H7 (cell line): ENCODE measurements around the gene NAPG. TPM values are rescaled to one million over a fixed set of nuclear protein-coding genes. Genes with fewer than 3 reads are reported as not detected.
"Not testable (repeated sequence)": the region's sequence is repeated elsewhere in the genome, so short reads cannot be mapped to it uniquely, and the experiment has no call there.

Source experiments
- DNase-seq: peaks from one replicate; pipeline ENCODE4 v3.0.0; 2012
- H3K27me3 ChIP-seq: 2 replicates; pipeline ENCODE4 v1.6.0; 2011; ENCODE audit warnings: mild to moderate bottlenecking, low read length; ENCODE audit not compliant: control insufficient read depth, insufficient read depth
- H3K36me3 ChIP-seq: replicated peaks from 2 replicates; pipeline ENCODE4 v1.5.1; 2011; ENCODE audit warnings: low read length; ENCODE audit not compliant: control insufficient read depth, insufficient read depth
- H3K4me3 ChIP-seq: 2 replicates; pipeline ENCODE4 v1.5.1; 2011; ENCODE audit warnings: low read depth, mild to moderate bottlenecking, control low read depth, low read length, moderate library complexity; ENCODE audit not compliant: insufficient read depth
- total RNA-seq: library from RNA; depleted of rRNA; stranded (reverse); fragments of >200 nt; shearing (Covaris generic); gene quantifications from 2 replicates; pipeline ENCODE4 v1.2.3, GENCODE V29; 2014

Gene NAPG
- total RNA-seq, 1 experiment from 2014 or later, result 32.1 TPM

- H3K36me3 ChIP-seq, result peaks cover 8% of the 10 kb centered on the region
Measured at GRCh38 chr18:10552226-10552625, 26.4 kb downstream of the NAPG start.

GRCh38 chr18:10556251-10556650 is 30.4 kb downstream of the NAPG start:
- not testable (repeated sequence) for H3K4me3 ChIP-seq, H3K36me3 ChIP-seq, H3K27me3 ChIP-seq, DNase-seq

More at GRCh38 chr18:10552226-10552625, 26.4 kb downstream of the NAPG start:
- no peak for DNase-seq
- H3K27me3 ChIP-seq, result no peaks in the 10 kb centered on the region
- H3K4me3 ChIP-seq, result no peak overlapping the region

GRCh38 chr18:10557085-10557677 is 31.4 kb downstream of the NAPG start:
- peaks cover 3% of the 10 kb centered on the region for H3K36me3 ChIP-seq
- no peak overlapping the region for H3K4me3 ChIP-seq
- no peaks in the 10 kb centered on the region for H3K27me3 ChIP-seq

GRCh38 chr18:10558243-10558966 is 32.6 kb downstream of the NAPG start:
- Histone ChIP-seq H3K4me3 (no peak overlapping the region), H3K27me3 (no peaks in the 10 kb centered on the region)
- DNase-seq, result no peak

More at GRCh38 chr18:10557085-10557677, 31.4 kb downstream of the NAPG start:
- DNase-seq, result no peak

GRCh38 chr18:10558967-10559298 is 33.1 kb downstream of the NAPG start:
- DNase-seq, result no peak
- Histone ChIP-seq H3K36me3 (no peaks in the 10 kb centered on the region; the same call in 1 of the 2 replicates), H3K4me3 (no peak overlapping the region), H3K27me3 (no peaks in the 10 kb centered on the region)

More at GRCh38 chr18:10558243-10558966, 32.6 kb downstream of the NAPG start:
- H3K36me3 ChIP-seq, result no peaks in the 10 kb centered on the region; the same call in 1 of the 2 replicates

GRCh38 chr18:10559553-10560451 is 34.0 kb downstream of the NAPG start:
- H3K4me3 ChIP-seq, result peak overlapping the region; percentile 19

GRCh38 chr18:10560452-10561045 is 34.7 kb downstream of the NAPG start:
- peak; percentile 84 for DNase-seq
- Histone ChIP-seq H3K36me3 (no peaks in the 10 kb centered on the region; the same call in 1 of the 2 replicates), H3K27me3 (no peaks in the 10 kb centered on the region), H3K4me3 (peak overlapping the region; percentile 19)

More at GRCh38 chr18:10559553-10560451, 34.0 kb downstream of the NAPG start:
- no peaks in the 10 kb centered on the region for H3K27me3 ChIP-seq
- no peaks in the 10 kb centered on the region; the same call in 1 of the 2 replicates for H3K36me3 ChIP-seq
- DNase-seq, result peak; percentile 61

- no peaks in the 10 kb centered on the region for H3K36me3 ChIP-seq
- no peaks in the 10 kb centered on the region for H3K27me3 ChIP-seq
- no peak overlapping the region for H3K4me3 ChIP-seq
- no peak for DNase-seq
Measured at GRCh38 chr18:10562773-10563160, 36.9 kb downstream of the NAPG start.

- no peaks in the 10 kb centered on the region for H3K27me3 ChIP-seq
- H3K36me3 ChIP-seq, result no peaks in the 10 kb centered on the region
- no peak for DNase-seq
- H3K4me3 ChIP-seq, result no peak overlapping the region
Measured at GRCh38 chr18:10563886-10564285, 38.1 kb downstream of the NAPG start.

- Histone ChIP-seq H3K4me3 (no peak overlapping the region), H3K36me3 (no peaks in the 10 kb centered on the region), H3K27me3 (no peaks in the 10 kb centered on the region)
- no peak for DNase-seq
Measured at GRCh38 chr18:10564975-10565773, 39.3 kb downstream of the NAPG start.

GRCh38 chr18:10565835-10566234 is 40.0 kb downstream of the NAPG start:
- H3K27me3 ChIP-seq, result no peaks in the 10 kb centered on the region
- DNase-seq, result no peak
- no peak overlapping the region for H3K4me3 ChIP-seq
- no peaks in the 10 kb centered on the region for H3K36me3 ChIP-seq

GRCh38 chr18:10566390-10566789 is 40.6 kb downstream of the NAPG start:
- no peak for DNase-seq
- Histone ChIP-seq H3K4me3 (no peak overlapping the region), H3K27me3 (no peaks in the 10 kb centered on the region), H3K36me3 (no peaks in the 10 kb centered on the region)

- DNase-seq, H3K27me3 ChIP-seq, H3K36me3 ChIP-seq, H3K4me3 ChIP-seq: not testable (repeated sequence)
Measured at GRCh38 chr18:10569941-10570340, 44.1 kb downstream of the NAPG start.

- DNase-seq, result no peak
- Histone ChIP-seq H3K4me3 (no peak overlapping the region), H3K27me3 (no peaks in the 10 kb centered on the region), H3K36me3 (no peaks in the 10 kb centered on the region)
Measured at GRCh38 chr18:10570622-10571021, 44.8 kb downstream of the NAPG start.
